22Rv1 (cell line): ENCODE results near the gene TTLL10.
"Not testable (repeated sequence)": the region's sequence is repeated elsewhere in the genome, so short reads cannot be mapped to it uniquely, and the experiment has no call there.

ENCODE experiments used
- ZFX ChIP-seq: fragments of 450-650 bp; IDR thresholded peaks from 2 replicates; pipeline ENCODE4 v1.6.1; 2017; ENCODE audit warnings: antibody characterized with exemption, borderline replicate concordance
- TF ChIP-seq, protein P1 (sequence below): fragments of 450-650 bp; IDR thresholded peaks from 2 replicates; pipeline ENCODE4 v1.5.1; 2017; ENCODE audit warnings: mild to moderate bottlenecking

DNA sequence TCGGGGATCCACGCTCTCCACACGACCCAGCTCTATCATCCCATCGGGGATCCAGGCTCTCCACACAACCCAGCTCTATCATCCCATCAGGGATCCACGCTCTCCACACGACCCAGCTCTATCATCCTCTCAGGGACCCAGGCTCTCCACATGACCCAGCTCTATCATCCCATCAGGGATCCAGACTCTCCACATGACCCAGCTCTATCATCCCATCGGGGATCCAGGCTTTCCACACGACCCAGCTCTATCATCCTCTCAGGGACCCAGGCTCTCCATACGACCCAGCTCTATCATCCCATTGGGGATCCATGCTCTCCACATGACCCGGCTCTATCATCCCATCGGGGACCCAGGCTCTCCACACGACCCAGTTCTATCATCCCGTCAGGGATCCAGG lies 21.2 kb upstream of the TTLL10 start:
- TF ChIP-seq, protein P1, sequence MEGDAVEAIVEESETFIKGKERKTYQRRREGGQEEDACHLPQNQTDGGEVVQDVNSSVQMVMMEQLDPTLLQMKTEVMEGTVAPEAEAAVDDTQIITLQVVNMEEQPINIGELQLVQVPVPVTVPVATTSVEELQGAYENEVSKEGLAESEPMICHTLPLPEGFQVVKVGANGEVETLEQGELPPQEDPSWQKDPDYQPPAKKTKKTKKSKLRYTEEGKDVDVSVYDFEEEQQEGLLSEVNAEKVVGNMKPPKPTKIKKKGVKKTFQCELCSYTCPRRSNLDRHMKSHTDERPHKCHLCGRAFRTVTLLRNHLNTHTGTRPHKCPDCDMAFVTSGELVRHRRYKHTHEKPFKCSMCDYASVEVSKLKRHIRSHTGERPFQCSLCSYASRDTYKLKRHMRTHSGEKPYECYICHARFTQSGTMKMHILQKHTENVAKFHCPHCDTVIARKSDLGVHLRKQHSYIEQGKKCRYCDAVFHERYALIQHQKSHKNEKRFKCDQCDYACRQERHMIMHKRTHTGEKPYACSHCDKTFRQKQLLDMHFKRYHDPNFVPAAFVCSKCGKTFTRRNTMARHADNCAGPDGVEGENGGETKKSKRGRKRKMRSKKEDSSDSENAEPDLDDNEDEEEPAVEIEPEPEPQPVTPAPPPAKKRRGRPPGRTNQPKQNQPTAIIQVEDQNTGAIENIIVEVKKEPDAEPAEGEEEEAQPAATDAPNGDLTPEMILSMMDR, result not testable (repeated sequence)
- TF ChIP-seq ZFX, result not testable (repeated sequence)
